HL-60/S4 treated with retinoic acid at 250 ng/mL for 4 days and 3 days (cell line): ENCODE data around the gene MAST4.

Source experiments
- in situ Hi-C: fragments of 300-500 bp; cut with MboI; formaldehyde crosslinking; loops from 2 replicates; pipeline ENCODE4 v1.7.0; 2022; ENCODE audit warnings: low sequenced_read_pairs

MAST4 gene

GRCh38 chr5:66603164-66603563, 7.0 kb downstream of the MAST4 start:
- in situ Hi-C loops, result no loop called here

DNA sequence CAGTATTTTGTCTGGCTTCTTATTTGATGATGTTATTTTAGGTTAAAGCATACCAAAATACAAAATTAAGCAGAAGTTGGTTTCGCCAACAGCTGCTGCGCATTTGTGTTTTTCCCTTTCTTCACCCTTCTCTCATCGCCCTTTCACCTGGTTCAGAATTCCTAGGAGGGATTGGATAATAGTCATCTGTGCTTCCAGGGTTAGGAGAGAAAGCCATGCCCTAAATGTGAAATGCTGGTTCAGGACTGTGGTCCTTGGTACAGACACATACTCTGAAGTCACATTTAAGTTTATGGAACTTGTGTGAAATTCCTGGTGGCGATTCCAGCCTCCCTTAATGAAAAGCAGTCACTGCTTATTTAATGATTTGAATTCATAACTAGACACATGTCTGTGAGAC, 7.7 kb downstream of the MAST4 start:
- in situ Hi-C loops, result no loop called here

DNA sequence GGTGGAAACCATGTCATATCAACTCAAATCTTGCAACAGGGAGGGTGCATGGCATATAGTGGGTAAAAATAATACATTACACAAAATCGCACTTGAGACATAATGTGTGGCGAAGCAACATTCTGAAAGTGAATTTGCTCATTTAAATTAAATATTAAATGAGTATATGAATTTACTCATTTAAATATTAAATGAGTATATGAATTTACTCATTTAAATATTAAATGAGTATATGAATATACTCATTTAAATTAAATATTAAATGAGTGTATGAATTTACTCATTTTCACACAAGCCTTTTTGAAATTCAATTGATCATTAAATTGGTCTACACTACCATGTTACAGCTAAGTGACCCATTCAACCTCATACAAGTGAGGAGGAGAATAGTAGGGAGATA, 10.5 kb downstream of the MAST4 start:
- in situ Hi-C loops, result no loop called here

GRCh38 chr5:66608501-66608900, 12.3 kb downstream of the MAST4 start:
- in situ Hi-C loops, result no loop called here

- in situ Hi-C loops, result no loop called here
Measured at GRCh38 chr5:66609615-66610014, 13.4 kb downstream of the MAST4 start.

- in situ Hi-C loops, result no loop called here
Measured at GRCh38 chr5:66612226-66612625, 16.0 kb downstream of the MAST4 start.

DNA sequence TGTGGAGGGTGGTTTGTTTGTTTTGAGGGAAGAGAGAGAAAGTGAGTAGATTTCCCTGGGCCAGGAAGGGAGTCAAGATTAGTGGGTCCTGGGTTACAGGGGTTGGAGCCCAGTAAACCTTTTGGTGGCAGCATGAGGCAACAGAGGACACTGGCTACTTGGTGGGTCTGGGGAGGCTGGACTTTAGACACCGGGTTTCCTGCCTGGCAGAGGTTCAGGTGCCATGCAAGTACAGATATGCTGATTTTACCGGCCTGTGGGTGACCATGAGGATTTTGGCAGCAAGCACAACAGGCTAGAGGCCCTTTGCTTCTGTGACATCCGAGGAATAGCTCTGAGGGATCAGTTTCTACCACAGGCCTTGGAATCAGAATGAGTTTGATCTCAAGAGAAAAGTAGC, 18.9 kb downstream of the MAST4 start:
- in situ Hi-C loops, result no loop called here

DNA sequence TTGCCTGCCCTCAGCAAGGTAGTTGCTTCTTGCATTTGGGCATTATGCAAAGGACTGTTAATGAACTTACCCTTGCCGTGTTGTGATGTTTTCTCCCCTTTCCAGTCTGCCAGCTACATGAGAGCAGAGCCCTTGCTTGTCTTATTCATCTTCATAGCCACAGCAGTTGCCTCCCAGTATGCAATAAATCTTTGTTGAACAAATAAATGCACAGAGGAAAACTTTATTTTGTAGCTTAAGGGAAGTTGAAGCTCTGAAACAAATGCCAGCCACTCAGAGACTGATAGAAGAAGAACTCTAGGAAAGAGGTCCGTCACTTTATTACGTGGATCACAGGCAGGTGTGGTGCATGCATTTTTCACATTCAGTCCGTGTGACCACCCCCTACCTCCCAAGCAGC, 19.7 kb downstream of the MAST4 start:
- in situ Hi-C loops, result no loop called here

- in situ Hi-C loops, result no loop called here
Measured at GRCh38 chr5:66616520-66617225, 20.5 kb downstream of the MAST4 start.

GRCh38 chr5:66617226-66617861, 21.2 kb downstream of the MAST4 start:
- in situ Hi-C loops, result no loop called here

DNA sequence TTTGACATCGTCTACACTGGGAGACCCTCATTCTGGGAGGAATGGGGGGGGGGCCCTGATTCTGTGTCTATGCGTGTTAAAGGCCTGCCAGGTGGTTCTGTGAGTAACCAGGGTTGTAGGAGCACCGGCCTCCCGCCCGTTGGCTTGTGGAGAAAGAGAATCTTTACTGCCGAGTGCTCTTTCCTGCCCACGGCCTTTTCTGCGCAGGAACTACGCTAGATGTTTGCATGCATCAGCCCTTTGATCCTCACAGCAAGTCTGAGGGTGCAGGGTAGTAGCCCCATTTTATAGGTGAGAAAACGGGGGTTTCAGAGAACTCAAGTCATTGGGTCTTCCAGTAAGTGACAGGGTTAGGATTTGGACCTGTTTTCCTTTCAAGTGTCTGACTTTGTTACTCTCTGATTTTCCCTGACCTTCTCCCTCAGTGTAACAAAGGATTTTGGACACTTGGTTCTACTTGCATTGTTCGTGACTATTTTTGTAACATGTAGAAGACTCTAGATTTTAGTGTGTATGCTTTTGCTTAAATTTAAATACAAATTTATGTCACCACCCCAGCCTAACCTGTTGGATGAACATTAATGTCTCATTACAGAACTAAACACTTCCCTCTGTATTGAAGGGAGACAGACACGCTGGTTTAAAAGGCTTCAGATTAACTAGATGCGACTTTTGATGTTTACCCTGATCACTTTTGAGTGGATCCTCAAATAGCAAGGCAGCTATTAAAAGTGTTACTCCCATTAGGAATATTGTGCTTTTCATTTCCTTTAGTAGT, 22.0 kb downstream of the MAST4 start:
- in situ Hi-C loops, result no loop called here

- in situ Hi-C loops, result no loop called here
Measured at GRCh38 chr5:66620711-66621110, 24.5 kb downstream of the MAST4 start.

DNA sequence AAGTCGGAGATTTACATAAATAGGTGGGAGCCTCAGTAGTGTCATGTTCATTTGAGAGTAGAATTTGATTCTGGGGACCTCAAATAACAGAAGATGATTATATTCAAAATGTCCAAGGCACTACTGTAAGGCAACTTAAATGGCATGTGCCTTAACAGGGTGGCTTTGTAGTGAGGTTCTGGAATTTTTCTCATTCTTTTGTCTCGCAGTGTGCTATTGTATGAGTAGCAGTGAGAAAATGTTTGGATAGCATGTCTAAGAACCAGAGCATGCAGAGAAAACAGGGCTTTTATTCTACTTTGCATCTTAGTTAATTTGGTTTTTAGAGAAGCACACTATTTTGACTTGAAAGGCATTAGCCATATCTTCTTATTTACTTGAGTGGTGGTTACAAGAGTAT, 25.0 kb downstream of the MAST4 start:
- in situ Hi-C loops, result no loop called here

DNA sequence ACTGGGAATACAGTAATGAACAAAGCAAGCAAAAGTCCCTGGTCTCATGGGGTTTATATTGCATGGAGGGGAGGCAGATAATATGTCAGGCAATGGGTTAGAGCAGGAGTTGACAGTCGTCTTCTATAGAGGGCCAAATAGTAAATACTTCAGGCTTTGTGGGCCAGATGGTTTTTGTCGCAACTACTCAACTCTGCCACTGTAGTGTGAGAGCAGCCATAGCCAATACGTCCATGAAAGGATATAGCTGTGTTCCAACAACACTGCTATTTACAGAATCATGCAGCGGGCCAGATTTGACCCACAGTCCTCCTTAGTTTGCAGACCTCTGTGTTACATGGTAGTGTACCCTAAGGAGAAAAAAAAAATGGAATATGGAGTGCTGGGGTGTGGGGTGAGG, 25.5 kb downstream of the MAST4 start:
- in situ Hi-C loops, result no loop called here

DNA sequence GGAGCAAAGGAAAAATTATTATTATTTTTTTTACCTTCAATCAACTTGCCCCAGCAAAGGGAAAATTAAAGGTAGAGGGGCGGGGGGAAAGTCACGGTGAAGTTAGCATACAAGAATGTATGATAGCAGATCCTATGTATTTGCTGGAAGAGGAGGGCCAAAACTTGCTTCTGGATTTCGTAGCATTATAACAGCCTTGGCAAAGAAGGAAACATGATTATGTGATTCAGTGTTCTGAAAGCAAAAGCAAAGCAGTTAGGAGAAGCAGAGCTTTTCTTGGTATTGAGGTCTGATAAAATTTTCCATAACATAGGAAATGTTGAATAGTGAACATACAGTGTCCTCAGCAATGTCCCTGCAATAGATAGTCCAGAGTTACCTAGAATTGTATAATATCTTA, 32.4 kb downstream of the MAST4 start:
- in situ Hi-C loops, result no loop called here

GRCh38 chr5:66629446-66629845, 33.3 kb downstream of the MAST4 start:
- in situ Hi-C loops, result no loop called here

DNA sequence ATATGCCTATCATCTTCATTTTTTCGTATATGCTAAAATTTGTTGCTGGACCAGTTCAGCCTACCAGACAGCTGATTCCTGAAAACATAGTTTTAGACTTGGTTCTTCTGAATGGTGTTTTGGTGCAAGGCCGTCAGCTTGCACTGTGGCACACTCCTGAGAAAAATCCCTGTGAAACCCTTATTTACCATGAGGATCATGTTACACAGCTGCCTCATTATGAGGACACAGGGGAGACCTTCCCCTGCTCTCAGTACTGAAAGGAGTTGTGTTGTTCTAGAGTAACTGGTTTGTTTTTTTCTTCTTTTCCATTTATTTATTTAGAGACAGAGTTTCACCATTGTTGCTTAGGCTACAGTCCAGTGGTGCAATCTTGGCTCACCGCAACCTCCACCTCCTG, 37.6 kb downstream of the MAST4 start:
- in situ Hi-C loops, result no loop called here

DNA sequence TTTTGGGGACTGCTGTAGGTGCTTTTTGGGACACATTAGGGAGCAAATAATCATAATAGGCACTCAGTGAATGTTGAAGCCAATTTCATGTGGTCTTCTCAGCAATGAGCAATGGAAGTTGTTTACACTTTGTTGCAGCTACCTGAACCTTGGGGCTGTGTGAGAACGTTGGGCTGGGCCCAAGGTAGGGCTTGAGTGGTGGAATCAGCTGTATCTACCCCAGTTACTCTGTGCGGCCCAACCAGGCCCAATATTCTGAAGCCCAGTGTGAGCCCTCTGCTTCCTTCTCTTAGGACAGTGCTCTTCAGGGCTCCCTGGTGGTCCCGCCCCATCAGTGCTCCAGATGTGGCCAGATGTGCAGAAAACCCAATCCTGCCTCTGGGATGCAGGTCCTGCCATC, 38.4 kb downstream of the MAST4 start:
- in situ Hi-C loops, result no loop called here

DNA sequence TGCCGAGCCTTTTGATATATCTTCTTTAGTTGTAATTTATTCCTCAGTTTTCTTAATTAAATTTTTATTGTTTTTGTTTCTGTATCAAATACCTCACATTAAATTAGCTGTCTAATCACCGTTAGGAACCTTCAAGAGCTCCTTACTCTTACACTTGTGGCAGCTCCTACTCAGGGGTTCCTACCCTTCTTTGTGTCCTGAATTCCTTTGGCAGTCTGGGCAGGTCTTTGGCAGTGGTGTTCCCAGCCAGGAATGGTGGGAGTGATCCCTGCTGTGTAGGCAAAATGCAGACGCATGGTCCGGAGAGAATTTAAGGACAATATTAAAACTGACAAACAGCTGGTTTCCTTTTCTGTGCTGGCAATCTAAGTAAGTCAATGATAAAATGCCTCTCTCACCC, 41.8 kb downstream of the MAST4 start:
- in situ Hi-C loops, result no loop called here

- in situ Hi-C loops, result no loop called here
Measured at GRCh38 chr5:66639037-66639436, 42.8 kb downstream of the MAST4 start.

GRCh38 chr5:66642538-66642937, 46.3 kb downstream of the MAST4 start:
- in situ Hi-C loops, result no loop called here

GRCh38 chr5:66643387-66643786, 47.2 kb downstream of the MAST4 start:
- in situ Hi-C loops, result no loop called here
